Measurements from ENCODE around the gene SERF1A.
"Not testable (repeated sequence)": the region's sequence is repeated elsewhere in the genome, so short reads cannot be mapped to it uniquely, and the experiment has no call there.

The SERF1A gene

GRCh38 chr5:70900533-70901271 lies at the start of gene SERF1A:
SERF1A (plus strand) TSS chr5:70900669; CDS start chr5:70900870, 201 bp downstream.
- DNase-seq, result not testable (repeated sequence)

- DNase-seq, result not testable (repeated sequence)
These were observed 33.7 kb upstream of the SERF1A start for GRCh38 chr5:70866778-70867177.

GRCh38 chr5:70870626-70871025 lies 29.8 kb upstream of the SERF1A start:
- DNase-seq, result not testable (repeated sequence)

DNA sequence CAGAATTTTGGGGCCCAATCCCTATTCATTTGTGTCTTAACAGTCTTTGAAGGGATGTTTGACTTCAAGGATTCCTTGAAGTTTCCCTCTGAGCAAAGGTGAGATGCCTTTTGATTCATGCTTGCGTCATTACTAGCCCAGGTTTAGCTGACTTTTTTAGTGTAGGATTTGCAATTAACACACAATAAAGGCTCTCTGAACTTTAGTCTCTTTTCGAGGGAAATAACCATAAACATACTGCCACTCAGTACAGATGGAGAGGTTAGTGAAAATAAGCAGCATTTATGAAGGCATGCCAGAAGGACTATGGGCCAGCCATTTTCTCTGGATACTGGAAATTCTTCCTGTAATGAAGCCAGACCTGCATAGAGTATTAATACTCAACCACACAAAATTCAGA lies 4.4 kb upstream of the SERF1A start:
- not testable (repeated sequence) for DNase-seq

DNA sequence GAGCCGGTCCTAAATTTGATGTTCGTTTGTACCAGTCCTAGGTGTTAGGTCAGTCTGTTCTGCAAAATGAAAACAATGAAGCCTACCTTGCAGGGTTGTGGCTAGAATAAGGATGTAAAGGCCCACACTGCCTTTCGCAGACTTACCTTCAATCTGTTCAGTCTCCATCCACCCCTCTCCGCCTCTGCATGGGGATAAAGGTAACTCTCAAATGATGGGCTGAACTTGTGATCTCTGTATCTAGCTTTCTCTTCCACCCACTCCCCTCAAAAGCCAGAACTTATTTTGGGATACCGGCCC lies 753 bp downstream of the SERF1A start:
- DNase-seq, result not testable (repeated sequence)

DNA sequence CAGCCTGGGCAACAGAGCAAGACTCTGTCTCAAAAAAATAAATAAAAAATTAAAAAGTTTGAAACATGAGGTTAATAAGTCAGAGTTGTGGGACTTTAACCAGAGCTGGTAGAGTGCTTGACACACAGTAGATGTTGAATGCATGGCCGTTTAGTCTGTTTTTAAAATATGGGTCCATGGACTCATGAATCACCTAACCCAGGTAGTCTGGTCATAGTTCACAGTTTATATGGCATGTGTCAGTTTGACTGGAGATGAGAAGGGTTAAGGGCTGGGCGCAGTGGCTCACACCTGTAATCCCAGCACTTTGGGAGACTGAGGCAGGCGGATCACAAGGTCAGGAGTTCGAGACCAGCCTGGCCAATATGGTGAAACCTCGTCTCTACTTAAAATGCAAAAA lies 6.2 kb downstream of the SERF1A start:
- not testable (repeated sequence) for DNase-seq

- not testable (repeated sequence) for DNase-seq
These were observed 16.4 kb downstream of the SERF1A start for GRCh38 chr5:70916829-70917228.

DNA sequence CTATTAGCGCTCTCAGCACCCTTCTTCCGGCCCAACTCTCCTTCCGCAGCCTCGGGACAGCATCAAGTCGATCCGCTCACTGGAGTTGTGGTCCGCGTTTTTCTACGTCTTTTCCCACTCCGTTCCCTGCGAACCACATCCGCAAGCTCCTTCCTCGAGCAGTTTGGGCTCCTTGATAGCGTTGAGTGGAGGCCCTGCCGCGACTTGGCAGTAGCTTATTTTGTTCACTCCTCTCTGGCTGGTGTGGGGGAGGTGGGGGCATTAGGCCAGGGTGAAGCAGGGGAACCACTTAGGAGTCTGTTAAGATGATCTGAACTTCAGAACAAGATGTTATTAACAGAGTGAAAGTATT lies 24.7 kb downstream of the SERF1A start:
- DNase-seq, result not testable (repeated sequence)

DNA sequence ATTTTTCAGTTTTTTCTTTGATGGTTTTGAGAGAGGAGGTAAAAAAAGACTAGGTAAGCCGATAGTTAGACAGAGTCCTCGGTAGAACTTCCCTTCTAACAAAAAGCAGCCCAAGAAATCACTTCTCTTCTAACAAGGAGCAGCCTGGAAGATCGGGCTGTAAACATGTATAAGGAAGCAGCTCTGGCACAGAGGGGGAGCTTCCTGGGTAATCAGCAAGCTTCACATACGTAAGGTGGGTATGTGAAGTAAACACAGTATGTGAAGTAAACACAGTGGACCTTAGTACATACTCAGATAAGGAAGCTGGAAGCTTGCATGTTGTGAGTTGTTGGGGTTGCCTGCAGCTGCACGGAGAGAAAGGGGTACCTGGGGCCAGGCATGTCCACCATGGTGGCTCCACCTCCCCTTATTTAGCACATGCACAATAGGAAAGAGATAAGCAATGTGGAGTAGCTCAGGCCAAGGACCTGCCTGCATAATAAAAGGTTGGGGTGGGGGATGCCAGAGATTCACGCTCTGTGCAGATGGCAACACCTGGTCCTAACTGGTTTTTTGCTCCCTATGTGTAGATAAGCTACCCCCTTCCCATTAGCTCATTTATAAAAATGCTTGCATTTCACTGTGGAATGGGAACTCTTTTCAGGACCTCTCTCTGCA lies 31.4 kb downstream of the SERF1A start:
- not testable (repeated sequence) for DNase-seq

GRCh38 chr5:70932560-70932959 lies 32.1 kb downstream of the SERF1A start:
- DNase-seq, result not testable (repeated sequence)

GRCh38 chr5:70953068-70953467 lies 52.6 kb downstream of the SERF1A start:
- DNase-seq, result not testable (repeated sequence)
